HK-2 (cell line): ENCODE results near the gene TARBP1.
A peak's percentile ranks its signal among the peaks of the same experiment; 100 is the strongest.
"Not testable (repeated sequence)": the region's sequence is repeated elsewhere in the genome, so short reads cannot be mapped to it uniquely, and the experiment has no call there.

Source experiments
- DNase-seq: peaks from one replicate; pipeline ENCODE4 v3.0.0-alpha.2; 2018; ENCODE audit not compliant: unreplicated experiment

Gene TARBP1

GRCh38 chr1:234440348-234440747 is 38.6 kb downstream of the TARBP1 start:
- DNase-seq: no peak

- no peak for DNase-seq
Measured at GRCh38 chr1:234438579-234438978, 40.4 kb downstream of the TARBP1 start.

- no peak for DNase-seq
Measured at GRCh38 chr1:234437423-234438171, 41.4 kb downstream of the TARBP1 start.

- no peak for DNase-seq
Measured at GRCh38 chr1:234435620-234436019, 43.4 kb downstream of the TARBP1 start.

GRCh38 chr1:234434706-234435105 is 44.3 kb downstream of the TARBP1 start:
- DNase-seq: no peak

GRCh38 chr1:234433563-234434285 is 45.3 kb downstream of the TARBP1 start:
- peak; percentile 31 for DNase-seq

GRCh38 chr1:234431255-234431654 is 47.7 kb downstream of the TARBP1 start:
- no peak for DNase-seq

GRCh38 chr1:234430691-234431090 is 48.3 kb downstream of the TARBP1 start:
- no peak for DNase-seq

GRCh38 chr1:234429434-234429806 is 49.6 kb downstream of the TARBP1 start:
- no peak for DNase-seq

GRCh38 chr1:234427950-234428646 is 50.9 kb downstream of the TARBP1 start:
- no peak for DNase-seq

- no peak for DNase-seq
Measured at GRCh38 chr1:234413990-234414389, 65.0 kb downstream of the TARBP1 start.

GRCh38 chr1:234413485-234413884 is 65.5 kb downstream of the TARBP1 start:
- DNase-seq: no peak

- DNase-seq: no peak
Measured at GRCh38 chr1:234412830-234413229, 66.1 kb downstream of the TARBP1 start.

GRCh38 chr1:234409328-234409727 is 69.7 kb downstream of the TARBP1 start:
- DNase-seq: no peak

GRCh38 chr1:234408757-234409156 is 70.2 kb downstream of the TARBP1 start:
- DNase-seq: no peak

GRCh38 chr1:234406871-234407270 is 72.1 kb downstream of the TARBP1 start:
- DNase-seq: no peak

- DNase-seq: no peak
Measured at GRCh38 chr1:234405676-234406075, 73.3 kb downstream of the TARBP1 start.

GRCh38 chr1:234402939-234403338 is 76.0 kb downstream of the TARBP1 start:
- no peak for DNase-seq

GRCh38 chr1:234401658-234402057 is 77.3 kb downstream of the TARBP1 start:
- DNase-seq: no peak

- no peak for DNase-seq
Measured at GRCh38 chr1:234400773-234401172, 78.2 kb downstream of the TARBP1 start.

- not testable (repeated sequence) for DNase-seq
Measured at GRCh38 chr1:234399515-234399914, 79.5 kb downstream of the TARBP1 start.

- DNase-seq: no peak
Measured at GRCh38 chr1:234398849-234399381, 80.1 kb downstream of the TARBP1 start.
